GM13976 (cell line): ENCODE measurements around the gene TNNC2.

ENCODE experiments used
- DNase-seq: peaks from one replicate; pipeline ENCODE4 v3.0.0; 2012; ENCODE audit warnings: low spot score
- in situ Hi-C: fragments of 300-500 bp; cut with MboI; formaldehyde crosslinking; loops from one replicate; pipeline ENCODE4 v1.12.0; 2022; ENCODE audit warnings: low sequenced_read_pairs, mixed read lengths, inconsistent platforms; ENCODE audit not compliant: unreplicated experiment
- TF ChIP-seq, protein P1 (sequence below): IDR thresholded peaks from 2 replicates; pipeline ENCODE4 v1.5.1; 2012; ENCODE audit warnings: borderline replicate concordance, mild to moderate bottlenecking; ENCODE audit not compliant: insufficient read depth; ENCODE audit errors: extremely low read depth, missing control alignments, control extremely low read depth

Gene TNNC2

DNA sequence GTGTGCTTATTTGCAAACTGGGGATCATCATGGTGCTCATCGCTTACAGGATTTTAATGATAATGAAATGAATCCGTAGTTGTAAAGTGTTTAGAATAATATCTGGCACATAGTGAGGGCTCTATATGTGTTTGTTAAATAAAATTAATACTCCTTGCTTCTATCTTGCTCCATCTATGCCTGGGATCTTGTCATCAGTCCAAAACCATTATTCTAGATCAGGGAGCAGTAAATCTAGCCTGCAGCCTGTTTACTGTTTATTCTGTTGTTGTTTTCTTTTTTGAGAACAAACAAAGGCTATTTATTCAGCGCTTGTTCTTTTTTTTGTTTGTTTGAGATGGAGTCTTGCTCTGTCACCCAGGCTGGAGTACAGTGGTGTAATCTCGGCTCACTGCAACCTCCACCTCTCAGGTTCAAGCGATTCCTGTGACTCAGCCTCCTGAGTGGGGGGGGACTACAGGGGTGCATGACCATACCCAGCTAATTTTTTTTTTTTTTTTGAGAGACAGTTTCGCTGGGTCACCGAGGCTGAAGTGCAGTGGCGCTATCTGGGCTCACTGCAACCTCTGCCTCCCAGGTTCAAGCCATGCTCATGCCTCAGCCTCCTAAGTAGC lies 22.0 kb upstream of the TNNC2 start:
- TF ChIP-seq, protein P1, sequence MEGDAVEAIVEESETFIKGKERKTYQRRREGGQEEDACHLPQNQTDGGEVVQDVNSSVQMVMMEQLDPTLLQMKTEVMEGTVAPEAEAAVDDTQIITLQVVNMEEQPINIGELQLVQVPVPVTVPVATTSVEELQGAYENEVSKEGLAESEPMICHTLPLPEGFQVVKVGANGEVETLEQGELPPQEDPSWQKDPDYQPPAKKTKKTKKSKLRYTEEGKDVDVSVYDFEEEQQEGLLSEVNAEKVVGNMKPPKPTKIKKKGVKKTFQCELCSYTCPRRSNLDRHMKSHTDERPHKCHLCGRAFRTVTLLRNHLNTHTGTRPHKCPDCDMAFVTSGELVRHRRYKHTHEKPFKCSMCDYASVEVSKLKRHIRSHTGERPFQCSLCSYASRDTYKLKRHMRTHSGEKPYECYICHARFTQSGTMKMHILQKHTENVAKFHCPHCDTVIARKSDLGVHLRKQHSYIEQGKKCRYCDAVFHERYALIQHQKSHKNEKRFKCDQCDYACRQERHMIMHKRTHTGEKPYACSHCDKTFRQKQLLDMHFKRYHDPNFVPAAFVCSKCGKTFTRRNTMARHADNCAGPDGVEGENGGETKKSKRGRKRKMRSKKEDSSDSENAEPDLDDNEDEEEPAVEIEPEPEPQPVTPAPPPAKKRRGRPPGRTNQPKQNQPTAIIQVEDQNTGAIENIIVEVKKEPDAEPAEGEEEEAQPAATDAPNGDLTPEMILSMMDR: no peak
- in situ Hi-C loops: no loop called here
- no peak for DNase-seq

DNA sequence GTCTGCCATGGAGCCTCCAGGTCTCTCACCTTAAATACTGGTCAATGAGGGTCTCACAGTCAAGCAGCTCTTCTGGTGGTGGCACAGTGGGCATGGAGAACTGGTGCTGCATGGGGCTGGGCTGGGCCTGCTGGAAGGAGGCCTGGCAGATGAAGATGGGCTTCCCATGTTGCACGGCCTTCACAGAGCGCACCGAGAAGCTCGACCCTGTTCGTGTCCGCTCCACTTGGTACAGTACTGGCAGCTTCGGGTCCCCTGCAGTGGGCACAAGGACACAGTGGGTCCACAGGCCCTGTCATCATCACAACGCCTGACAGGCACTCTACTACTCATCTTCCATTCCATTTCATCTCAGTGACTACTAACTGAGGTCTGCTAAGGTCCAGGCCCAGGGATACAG lies 21.3 kb upstream of the TNNC2 start:
- TF ChIP-seq, protein P1: no peak
- DNase-seq: no peak
- in situ Hi-C loops: no loop called here

DNA sequence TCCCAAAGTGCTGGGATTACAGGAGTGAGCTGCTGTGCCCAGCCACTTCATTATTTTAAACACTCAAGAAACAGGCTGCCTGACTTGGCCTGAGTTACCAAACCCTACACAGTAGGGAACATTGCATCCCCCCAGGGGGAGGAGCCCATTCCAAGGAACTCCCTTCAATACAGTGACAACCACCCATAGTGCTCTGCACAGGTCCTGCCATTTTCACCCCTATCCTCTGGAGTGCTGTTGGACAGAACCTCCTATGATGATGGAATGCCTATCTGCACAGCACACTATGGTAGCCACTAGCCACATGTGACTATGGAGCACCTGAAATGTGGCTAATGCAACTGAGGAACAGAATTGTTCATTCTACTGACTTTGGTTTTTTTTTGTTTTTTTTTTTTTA lies 18.3 kb upstream of the TNNC2 start:
- DNase-seq: no peak
- TF ChIP-seq, protein P1: no peak
- in situ Hi-C loops: no loop called here

DNA sequence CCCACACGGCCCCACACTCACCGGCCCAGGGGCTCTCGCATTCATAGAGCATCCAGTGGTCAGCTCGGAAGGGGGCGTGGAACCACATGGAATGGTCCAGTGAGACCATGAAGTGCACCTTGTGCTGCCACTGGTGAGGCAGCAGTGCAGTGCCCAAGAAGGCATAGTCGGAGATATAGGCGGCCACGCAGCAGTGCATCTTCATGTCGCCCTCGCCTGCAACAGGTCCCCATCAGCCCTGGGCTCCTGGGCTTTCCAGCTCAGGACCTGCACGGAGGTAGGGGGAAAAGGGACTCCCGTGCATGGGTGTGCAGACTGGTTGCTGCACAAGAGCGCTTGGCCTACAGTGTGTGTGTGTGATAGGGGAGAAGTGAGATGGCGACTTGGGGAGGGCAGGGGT lies 16.4 kb upstream of the TNNC2 start:
- in situ Hi-C loops: no loop called here
- DNase-seq: no peak
- TF ChIP-seq, protein P1: no peak

DNA sequence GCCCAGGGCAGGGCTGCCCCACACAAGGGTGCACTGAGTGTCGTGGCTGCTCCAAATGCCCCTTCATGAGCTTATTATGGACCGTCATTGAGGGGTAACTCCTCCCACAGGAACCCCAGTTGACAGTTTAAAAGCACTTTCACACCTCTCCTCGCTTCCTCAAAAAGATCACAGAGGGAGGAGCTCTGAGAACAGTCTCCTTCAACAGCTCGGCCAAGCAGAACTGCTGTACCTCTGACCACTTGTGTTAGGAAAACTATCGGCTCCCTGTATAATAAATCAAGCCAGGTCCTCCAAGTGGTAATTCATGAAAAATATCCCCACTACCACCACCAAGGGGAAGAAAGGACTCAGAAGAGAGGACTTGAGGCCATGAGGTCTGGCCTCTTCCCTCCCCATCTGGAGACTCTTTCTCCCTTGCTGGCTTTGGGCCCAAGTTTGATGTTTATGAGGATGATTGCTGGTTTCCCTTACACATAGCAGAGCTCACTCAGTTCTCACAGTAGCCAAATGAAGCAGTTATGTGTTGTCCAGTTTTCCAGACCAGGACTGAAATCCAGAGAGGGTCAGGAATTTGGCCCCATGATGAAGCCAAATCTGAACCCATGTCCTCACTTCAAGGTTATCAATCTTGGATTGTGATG lies 15.2 kb upstream of the TNNC2 start:
- in situ Hi-C loops: no loop called here
- peak; percentile 82 for DNase-seq
- TF ChIP-seq, protein P1: no peak

DNA sequence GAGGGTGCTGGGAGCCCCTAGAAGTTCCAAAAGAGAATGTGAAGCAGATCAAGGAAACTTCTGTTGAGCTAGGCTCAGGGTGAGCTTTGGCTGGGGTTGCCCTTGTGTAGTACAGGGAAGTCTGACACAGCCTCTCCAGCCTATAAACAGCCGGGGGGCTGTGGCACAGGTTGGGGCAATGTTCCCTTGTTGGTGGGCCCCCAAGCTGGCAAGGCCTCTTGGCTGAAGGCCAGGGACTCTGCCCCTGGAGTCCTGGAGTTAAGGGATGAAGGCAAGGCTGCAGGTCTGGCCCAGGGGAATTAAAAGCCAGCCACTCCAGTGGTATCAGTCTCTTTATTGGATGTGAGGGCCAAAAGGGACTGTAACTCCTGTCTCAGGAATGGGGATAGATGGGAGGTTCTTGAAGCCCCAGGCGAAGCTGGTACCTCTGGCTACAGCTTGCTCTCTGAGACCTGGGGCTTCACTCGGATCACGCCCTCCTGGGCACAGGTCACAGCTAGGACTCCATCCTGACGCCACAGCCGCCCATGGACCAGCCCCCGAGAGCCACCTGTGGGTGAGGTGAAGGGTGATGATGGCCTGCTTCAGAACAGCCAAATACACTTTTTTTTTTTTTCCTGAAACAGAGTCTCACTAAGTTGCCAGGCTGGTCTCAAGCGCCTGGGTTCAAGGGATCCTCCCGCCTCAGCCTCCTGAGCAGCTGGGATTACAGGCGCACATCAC lies 14.5 kb upstream of the TNNC2 start:
- no peak for DNase-seq
- TF ChIP-seq, protein P1: no peak
- in situ Hi-C loops: no loop called here
